HG03097 (cell line): ENCODE results near the gene TACO1.

ENCODE experiments used
- ATAC-seq: cut with Tn5 transposase; IDR thresholded peaks from one replicate; pipeline ENCODE4 v1.9.1; 2021; ENCODE audit not compliant: unreplicated experiment, low FRiP score

Gene TACO1

DNA sequence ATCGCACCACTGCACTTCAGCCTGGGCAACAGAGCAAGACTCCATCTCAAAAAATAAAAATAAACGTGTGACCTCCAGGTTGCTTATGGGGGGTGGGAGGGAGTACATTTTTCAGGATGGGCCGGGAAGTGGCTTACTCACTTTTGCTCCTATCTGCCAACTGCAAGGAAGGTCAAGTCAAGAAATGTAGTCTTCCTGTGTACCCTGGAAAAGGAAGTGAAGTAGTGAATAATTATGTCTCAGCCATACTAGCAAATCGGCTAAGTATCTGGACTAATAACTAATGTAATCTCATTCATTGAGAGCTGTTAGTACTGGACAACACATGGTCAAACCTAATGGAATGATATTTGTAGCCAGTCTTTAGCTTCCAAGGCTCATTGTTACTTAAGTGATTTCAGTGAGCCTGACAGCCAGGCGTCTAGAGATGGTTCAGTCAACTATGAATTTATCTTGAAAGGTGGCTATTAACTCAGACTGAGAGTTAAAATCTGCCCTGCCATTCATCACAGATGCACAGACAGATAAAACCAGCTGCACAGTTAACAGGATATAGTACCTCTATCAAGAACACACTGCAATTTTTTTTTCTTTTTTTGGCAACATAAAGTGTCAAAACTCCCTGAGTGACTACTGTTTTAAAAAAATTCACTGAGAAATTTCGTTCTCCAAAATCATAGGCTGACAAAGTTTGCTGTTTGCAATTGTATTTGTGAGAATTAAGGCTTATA lies 3.7 kb upstream of the TACO1 start:
- ATAC-seq: no peak

DNA sequence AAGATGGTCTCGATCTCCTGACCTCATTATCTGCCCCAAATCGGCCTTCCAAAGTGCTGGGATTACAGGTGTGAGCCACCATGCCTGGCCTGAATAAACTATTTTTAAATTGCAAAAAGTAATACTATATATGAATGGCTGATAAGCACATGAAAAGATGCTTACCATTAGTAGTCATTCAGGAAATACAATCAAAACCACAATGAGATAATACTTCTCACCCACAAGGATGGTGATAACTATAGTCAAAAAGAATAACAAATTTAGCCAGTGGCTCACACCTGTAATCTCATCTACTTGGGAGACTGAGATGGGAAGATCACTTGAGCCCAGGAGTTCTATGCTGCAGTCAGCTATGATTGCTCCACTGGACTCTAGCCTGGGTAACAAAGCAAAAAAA lies 2.4 kb upstream of the TACO1 start:
- ATAC-seq: no peak

DNA sequence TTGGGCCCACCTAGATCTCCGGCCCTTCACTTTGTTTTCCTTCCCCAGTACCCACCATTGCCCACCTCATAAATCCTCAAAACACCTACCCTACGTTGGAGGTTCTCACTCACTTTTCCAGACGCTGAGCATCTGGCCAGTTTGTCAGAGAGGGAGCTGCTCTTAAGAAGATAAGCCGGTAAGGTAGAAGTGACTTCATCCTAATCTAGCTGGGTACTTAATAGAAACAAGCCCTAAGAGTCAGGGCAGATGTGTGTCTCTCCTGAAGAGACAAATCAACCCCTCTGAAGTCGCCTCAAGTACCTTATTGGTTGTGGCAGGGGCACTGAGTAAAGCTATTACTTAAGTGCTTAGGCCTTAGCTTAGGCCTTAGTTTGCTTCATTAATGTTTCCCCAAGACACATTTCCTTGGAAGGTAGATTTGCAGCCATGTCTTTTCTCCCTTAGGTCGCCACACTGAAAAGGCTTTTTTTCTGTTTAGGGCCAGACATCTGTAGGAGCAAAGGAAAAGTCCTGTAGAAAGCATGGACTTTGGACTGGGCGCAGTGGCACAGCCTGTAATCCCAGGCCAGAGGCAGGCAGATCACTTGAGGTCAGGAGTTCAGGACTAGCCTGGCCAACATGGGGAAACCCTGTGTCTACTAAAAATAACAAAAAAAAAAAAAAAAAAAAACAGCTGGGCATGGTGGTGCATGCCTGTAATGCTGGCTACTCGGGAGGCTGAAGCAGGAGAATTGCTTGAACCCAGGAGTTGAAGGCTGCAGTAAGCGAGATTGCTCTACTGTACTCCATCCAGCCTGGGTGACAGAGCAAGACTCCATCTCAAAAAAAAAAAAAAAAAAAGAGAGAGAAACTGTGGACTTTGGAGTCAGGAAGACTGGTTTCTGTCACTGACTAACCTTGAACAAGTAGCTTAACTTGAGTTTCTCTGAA lies 1.0 kb downstream of the TACO1 start:
- ATAC-seq: no peak

DNA sequence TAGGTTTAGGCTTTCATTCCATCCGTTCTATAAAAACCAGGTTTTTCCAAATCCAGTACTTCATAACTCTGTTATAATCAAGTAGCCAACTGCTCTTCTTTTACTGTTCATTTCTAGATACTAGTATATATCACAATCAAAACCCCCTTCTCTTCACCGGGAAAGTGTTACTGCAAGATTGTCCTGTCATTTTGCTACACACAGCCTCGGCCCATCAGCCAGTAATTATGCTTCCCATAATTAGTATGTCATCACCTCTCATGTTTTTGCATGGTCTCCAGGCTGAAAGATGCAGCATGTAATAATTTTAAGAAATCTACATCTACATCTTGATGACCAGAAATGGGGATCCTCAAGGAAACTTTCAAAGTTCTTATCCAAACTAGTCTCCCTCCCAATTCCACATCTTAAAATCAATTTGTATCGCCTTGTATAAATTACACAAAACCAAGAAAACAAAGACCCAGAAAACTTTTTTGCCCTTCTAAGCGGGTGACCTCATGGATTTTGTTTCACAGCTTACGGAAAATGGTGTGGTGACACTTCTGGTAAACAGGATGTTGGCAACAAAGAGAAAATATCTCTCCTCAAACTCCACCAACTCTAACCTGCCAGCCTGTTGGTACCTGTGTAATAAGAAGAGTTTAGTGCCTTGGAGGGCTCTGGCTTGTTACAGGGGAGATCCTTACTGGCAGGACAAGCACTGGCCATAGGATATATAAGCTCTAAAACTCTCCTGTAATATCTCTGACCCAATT lies 9.3 kb downstream of the TACO1 start:
- ATAC-seq: no peak

DNA sequence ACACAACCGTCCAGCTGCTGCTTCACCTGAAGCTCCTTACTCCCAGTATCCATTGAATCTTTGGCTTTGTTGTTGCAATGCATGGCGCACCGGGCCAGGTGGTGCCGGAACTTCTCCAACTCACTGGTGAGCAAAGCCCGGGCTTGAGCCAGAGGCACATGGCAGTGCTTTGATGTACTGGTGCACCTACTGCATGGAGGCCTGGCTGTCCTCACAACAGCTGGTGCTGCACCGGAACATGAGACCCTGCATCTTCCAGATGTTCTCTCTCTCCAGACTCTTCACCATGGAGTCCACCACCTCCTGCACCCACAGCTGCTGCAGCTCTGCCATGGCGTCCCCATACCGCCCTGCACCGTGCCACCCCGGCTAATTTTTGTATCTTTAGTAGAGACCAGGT lies 10.2 kb downstream of the TACO1 start:
- ATAC-seq: no peak

DNA sequence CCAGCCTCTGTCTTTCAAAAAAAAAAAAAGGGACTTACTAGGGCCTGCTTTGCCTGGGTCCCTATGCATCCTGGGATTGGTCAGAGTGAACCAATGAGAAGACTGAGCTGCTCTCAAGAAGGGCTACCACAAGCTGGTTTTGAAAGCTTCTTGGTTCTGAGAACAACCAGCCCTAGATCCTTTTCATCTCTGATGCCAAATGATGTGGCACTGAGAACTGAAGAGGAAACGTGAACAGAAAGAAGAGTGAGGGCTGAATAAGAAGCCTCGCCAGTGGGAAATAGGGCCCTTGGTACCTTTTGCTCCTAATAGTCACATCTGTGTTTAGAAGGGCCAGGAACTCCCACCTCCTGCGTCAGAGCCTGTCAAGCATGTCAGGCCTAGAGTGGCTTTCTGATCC lies 10.7 kb downstream of the TACO1 start:
- no peak for ATAC-seq

DNA sequence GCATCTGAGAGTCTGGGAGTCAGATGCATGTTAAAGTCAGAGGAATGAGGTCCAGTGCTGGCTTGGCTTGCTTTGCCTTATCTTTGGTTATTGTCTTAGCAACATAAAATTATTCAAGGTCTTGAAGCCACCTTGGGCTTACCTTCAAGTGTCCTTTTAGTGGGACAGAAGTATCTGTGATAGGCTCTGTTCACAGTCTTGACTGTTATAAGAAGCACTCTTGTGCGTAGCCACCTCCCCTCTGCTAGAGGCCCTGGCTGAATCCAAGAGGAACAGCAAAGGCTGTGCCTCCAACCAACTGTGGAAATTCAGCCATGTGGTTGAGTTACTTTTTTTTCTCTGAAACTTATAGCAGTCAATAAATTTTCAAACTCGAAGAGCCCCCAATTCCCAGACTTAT lies 13.0 kb downstream of the TACO1 start:
- no peak for ATAC-seq

DNA sequence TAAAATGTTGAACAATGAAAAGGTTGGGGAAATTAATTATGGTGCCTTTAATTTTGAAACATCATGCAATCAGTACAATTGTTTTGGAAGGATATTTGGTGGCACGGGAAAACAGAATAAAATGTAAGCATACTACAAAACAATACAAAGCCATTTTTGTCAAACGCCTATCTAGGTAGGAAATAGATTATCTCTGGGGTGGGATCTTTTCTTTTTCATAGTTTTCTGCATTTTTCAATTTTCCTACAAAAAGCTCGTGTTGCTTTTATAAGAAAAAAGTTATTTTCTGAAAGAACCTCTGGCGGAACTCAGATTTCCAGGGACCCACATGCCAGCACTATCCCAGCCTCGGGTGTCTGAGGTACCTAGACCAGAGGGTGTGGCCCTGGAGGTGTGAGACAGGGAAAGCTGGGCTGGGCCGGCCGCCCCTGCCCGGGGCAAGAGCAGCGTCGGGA lies 20.6 kb downstream of the TACO1 start:
- no peak for ATAC-seq

DNA sequence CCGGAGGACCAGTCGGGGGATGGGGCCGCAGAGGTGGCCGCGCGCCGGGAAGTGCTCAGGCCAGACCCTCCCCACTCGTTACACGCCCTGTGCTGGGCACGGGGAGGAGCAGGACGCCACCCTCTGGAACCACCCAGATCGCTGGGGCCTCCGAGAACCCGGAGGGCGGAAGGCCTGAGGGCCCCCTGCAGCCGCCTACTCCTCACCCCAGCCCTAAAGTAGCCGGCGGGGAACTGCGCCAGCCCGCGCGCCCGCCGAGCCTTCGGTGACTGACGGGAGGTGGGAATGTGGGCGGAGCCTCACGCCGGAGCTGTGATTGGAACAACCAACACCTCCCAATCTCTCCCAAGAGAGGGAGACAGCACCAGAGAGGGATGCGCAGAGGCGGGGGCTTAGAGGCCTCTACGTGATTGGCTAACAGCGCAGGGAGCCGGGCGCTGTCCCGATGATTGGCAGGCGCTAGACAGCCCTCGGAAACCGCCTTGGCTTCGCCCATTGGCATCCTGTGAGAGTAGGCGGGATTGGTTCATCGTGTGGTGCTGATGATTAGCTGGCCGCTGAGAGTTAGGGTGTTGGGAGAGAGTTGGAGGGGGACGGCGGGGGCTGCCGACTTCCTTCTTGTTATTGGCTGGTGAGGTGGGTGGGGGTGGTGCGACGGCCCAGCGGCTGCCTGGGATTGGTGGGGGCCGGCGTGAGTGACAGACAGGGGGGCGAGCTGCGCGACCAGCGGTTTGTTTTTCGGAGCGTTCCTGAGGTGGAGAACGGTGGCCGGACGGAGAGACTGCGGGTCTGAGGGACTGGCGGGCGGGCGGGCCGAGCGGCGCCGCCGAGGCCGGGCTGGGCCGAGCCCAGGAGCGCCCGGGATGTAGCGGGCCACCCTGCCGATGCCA lies 21.2 kb downstream of the TACO1 start, which contains the start of gene MAP3K3:
Gene MAP3K3 (plus strand): TSS at position 734 of the 890 bp plus-strand sequence. CDS start 343 bp downstream, outside the sequence.
- peak; percentile 90 for ATAC-seq

DNA sequence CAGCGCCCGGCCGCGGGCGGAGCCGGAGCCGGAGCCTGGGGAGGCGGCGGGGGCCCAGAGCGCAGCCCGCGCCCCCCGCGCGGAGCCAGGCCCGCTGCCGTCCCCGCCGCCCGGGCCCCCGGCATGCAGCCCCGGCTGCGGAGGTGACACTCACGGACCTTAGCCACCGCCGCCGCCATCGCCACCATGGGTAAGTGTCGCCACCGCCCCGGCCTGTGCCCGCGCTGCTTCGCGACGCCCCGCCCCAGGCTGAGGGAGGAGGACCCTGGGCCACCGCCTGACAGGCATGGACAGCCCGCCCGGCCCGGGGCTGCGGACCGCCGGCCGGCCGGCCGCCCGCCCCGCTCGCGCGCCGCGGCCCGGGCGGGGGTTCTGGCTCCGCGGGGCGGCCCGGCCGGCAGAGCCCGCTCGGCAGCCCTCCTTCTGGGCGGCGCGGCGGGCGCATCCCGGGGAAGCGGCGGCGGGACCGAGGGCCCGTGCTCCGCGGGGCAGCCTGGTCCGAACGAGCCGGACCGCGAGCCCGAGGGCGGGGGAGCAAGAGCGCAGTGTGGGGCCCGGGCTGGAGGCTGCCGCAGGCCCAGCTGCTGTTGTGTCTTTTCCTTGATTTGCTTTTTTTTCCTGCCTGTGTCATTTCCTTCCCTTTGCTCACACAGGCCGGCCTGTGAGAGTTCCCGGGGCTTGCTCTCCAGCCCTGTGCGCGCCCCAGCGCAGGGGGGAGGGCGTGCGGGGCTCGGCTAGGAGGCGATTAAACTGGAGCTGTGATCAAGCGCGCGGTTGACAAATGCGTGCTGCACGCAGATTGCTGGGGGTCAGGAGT lies 22.1 kb downstream of the TACO1 start:
- peak; percentile 24 for ATAC-seq

DNA sequence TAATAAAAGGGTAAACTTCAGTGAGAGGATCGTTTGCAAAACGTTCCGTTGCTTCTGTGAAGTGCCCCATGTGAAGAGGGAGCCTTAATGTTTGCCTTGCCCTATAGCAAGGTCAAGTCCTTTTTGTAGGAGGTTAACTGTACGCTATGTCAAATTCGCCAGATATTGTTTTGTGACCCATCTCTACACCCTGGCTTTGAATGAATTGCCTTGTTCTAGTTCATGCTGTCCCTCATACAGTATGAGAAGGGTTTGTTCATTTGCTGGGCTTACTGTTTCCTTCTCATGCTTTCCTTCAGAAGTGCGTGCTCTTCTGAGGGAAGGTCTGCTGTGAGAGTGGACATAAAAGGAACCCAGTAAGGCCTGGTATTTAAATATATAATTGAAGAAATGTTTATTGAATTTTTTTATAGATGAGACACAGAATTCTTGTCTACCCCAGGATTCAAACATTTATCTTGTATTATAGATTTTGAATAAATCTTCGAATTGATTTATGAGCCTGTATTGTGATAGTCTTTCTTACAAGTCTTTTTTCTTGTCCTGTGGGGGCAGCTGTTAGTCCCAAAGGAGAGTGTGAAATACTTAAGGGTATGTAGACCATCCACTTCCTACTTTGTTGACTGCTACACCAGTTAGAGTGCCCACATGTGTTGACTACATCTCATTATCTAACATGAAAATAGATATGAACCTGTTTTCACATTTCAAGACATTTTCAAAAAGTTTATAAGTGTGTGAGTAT lies 23.3 kb downstream of the TACO1 start:
- no peak for ATAC-seq

DNA sequence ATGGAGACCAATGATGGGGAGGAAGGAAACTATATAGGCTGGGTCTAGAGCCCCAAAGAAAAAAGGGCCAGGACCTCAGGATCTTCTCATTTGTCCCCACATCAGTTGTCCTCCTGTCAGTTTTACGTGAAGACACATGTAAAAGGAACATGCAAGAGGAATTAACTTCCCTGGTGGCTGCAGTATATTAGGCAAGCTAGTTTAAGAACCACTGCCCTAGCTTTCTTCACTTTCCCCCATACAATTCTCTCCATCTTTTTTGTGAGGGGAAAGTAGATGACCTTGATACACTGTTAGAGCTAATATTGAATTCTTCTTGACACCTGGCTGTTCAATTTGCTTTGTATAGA lies 23.8 kb downstream of the TACO1 start:
- ATAC-seq: no peak

DNA sequence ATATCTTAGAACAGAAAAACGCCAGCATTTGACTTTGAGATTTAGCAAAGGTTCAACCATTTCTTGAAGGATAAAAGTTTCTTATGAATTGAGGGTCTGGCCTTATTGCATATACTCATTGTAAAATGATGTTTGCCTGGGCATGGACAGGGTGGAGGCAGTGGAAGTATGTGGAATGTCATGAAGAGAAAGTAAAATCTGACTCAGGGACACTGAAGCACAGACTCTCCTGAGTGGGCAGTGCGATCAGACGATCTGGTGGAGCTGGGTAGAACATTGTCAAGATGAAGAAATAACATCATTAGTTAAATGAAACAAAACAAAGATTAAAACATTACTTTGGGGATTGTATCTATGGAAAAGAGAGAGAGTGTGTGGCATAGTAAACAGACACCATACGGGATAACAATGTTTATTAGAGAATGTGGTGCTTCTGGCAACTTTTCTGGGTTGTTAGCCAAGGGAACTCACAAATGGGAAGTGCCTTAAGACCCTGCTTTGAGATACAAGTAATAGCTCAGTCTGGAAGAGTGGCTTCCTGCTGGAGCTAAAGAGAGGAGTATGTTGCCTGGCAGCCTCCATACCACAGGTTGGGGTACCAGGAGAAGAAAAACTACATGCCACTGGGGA lies 26.0 kb downstream of the TACO1 start:
- ATAC-seq: no peak

DNA sequence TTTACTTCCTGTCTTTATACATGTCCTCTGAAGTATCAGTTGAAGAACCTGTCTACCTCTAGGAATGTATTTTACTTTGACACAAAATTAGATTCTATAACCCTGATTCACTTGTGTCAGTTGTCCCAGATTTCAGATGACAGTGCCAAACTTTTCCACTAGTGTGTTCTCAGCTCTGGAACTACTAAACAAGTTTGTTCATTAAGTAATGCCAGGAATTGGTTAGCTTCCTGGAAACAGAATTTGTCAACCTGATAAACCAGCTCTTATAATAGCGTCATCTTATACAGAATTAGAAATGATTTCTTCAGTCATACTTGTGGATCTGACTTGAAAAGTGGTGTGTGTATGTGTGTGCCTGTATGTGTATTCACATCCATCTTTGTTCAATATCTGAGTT lies 28.9 kb downstream of the TACO1 start:
- ATAC-seq: no peak

DNA sequence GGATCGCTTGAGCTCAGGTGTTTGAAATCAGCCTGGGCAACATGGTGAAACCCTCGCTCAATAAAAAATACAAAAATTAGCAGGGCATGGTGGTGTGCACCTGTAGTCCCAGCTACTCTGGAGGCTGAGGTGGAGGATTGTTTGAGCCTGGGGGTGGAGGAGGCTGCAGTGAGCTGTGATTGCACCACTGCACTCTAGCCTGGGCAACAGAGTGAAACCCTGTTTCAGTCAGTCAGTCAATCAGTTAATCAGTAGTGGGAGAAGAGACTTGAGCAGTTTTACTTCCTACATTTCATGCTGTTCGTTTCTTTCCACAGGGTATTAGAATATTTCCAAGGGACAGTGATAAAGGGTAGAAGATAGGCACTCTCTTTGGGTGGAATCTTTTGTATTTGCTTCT lies 30.4 kb downstream of the TACO1 start:
- no peak for ATAC-seq

DNA sequence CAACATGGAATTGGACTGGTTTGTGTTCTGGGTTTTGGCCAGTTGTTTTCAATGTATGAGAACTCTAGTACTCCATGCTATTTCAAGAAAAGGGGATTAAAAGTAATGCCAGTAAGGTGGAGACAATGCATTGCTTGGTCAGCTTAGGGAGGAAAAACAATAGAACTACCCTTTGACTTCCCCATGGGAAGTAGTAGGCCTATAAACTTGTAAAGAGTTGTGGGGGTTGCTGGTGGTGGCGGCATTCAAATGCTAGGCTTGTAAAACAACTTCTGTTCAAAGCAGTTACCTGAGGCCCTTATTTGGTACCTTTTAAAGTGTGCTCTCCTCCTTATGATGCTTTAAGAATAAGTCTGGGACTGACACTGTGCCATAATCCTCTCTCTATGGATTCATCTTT lies 30.9 kb downstream of the TACO1 start:
- ATAC-seq: no peak

DNA sequence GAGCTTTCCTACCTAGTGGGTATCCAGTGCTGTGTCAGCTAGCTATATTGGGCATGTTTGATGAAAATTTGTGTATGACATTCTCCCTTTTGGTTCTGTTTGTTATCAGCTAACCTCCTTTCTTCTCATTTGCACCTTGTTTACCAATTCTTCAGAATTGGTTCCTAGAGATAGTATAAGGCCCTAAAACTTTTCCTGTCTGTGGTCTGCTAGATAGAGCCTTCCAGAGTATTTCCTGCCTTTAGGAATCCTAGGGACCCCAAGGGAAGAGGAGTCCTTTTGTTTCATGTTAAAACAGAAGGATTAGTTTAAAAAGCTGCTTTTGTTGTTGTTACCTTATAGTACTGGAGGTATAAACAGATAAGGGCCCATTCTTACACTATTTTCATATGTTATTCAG lies 33.0 kb downstream of the TACO1 start:
- no peak for ATAC-seq

DNA sequence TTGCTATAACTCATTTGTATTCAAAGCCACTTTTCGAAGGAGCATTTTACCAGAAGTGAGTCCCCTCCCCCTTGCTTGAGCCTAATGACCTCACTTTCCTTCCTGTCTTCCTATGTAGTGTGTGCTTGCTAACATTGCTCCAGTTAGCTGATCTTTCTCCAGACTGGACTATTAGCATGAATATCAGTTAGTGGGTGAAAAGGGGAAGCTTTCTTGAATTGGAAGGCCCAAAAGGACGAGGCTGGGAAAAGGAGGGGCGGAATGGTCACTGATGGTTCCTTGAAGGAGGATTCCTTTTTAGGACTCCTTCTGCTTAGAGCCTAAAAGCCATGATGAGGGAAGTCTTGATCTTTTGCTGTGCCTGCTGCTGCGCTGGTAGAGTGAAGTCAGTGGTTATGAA lies 33.5 kb downstream of the TACO1 start:
- ATAC-seq: no peak
